IMR-90 (cell line): ENCODE data around the gene ZNF470.

Experiments used
- BHLHE40 ChIP-seq: fragments of 150-350 bp; IDR thresholded peaks from 2 replicates; pipeline ENCODE4 v1.6.1; 2016; ENCODE audit warnings: mild to moderate bottlenecking, low read depth, low read length
- CTCF ChIP-seq: conservative IDR thresholded peaks from 2 replicates; pipeline ENCODE4 v1.5.1; 2012; ENCODE audit warnings: mild to moderate bottlenecking, low read depth, low read length, improper control_type of control experiment
- ELK1 ChIP-seq: fragments of 150-350 bp; IDR thresholded peaks from 2 replicates; pipeline ENCODE4 v1.6.1; 2016; ENCODE audit warnings: low read depth, mild to moderate bottlenecking, low read length, moderate library complexity, borderline replicate concordance
- FOS ChIP-seq: fragments of 150-350 bp; IDR thresholded peaks from 2 replicates; pipeline ENCODE4 v1.6.1; 2016; ENCODE audit warnings: low read depth, low read length
- MAFK ChIP-seq: IDR thresholded peaks from 2 replicates; pipeline ENCODE4 v1.6.1; 2012; ENCODE audit warnings: low read depth, low read length, improper control_type of control experiment
- MXI1 ChIP-seq: IDR thresholded peaks from 2 replicates; pipeline ENCODE4 v1.6.1; 2012; ENCODE audit warnings: low read depth, mild to moderate bottlenecking, low read length, moderate library complexity, borderline replicate concordance
- POLR2A ChIP-seq: IDR thresholded peaks from 2 replicates; pipeline ENCODE4 v1.6.1; 2012; ENCODE audit warnings: mild to moderate bottlenecking, low read depth, low read length
- RAD21 ChIP-seq: IDR thresholded peaks from 2 replicates; pipeline ENCODE4 v1.6.1; 2012; ENCODE audit warnings: low read length, improper control_type of control experiment
- USF2 ChIP-seq: fragments of 150-350 bp; IDR thresholded peaks from 2 replicates; pipeline ENCODE4 v1.6.1; 2017; ENCODE audit warnings: mild to moderate bottlenecking, antibody characterized with exemption, low read length, low read depth

GRCh38 chr19:56554272-56554869 lies 12.9 kb upstream of the ZNF470 start:
- TF ChIP-seq CTCF (no peak), POLR2A (no peak), BHLHE40 (no peak), MAFK (no peak), MXI1 (no peak), ELK1 (no peak), RAD21 (no peak), FOS (no peak), USF2 (no peak)
